Calu3 (cell line): ENCODE results near the gene KRT81. TPM values are rescaled to one million over a fixed set of nuclear protein-coding genes. Genes with fewer than 3 reads are reported as not detected.
A peak's percentile ranks its signal among the peaks of the same experiment; 100 is the strongest.

Source experiments
- BruUV-seq: library from RNA; stranded (reverse); fragments of 400-500 nt; replicated peaks from 2 replicates; lab custom pipeline; 2021; lab: Mats Ljungman, UMichigan
- CTCF ChIA-PET: fragments of 300-600 bp; sonication (Branson Sonifier 250); formaldehyde crosslinking; loops from one replicate; lab custom pipeline; 2022; ENCODE audit warnings: antibody characterized with exemption; lab: Charles Lee
- DNase-seq: peaks from one replicate; pipeline ENCODE4 v3.0.0; 2022
- H3K27ac Mint-ChIP-seq: one replicate; pipeline ENCODE4 v1.8.0; 2022; ENCODE audit warnings: mixed read lengths; ENCODE audit not compliant: unreplicated experiment
- H3K27me3 Mint-ChIP-seq: one replicate; pipeline ENCODE4 v1.8.0; 2022; ENCODE audit warnings: mixed read lengths; ENCODE audit not compliant: unreplicated experiment
- H3K36me3 Mint-ChIP-seq: one replicate; pipeline ENCODE4 v1.8.0; 2022; ENCODE audit warnings: mild to moderate bottlenecking, moderate library complexity, mixed read lengths; ENCODE audit not compliant: insufficient read depth, unreplicated experiment
- H3K4me1 Mint-ChIP-seq: one replicate; pipeline ENCODE4 v1.8.0; 2022; ENCODE audit warnings: mild to moderate bottlenecking, low read depth, mixed read lengths; ENCODE audit not compliant: unreplicated experiment
- H3K4me3 Mint-ChIP-seq: one replicate; pipeline ENCODE4 v1.8.0; 2022; ENCODE audit warnings: mild to moderate bottlenecking, low read depth, moderate library complexity, mixed read lengths; ENCODE audit not compliant: unreplicated experiment
- H3K9me3 Mint-ChIP-seq: one replicate; pipeline ENCODE4 v1.8.0; 2022; ENCODE audit warnings: low read depth, mixed read lengths; ENCODE audit not compliant: unreplicated experiment
- CTCF ChIP-seq: fragments of 200-600 bp; IDR thresholded peaks from one replicate; pipeline ENCODE4 v1.8.0; 2022; ENCODE audit warnings: antibody characterized with exemption; ENCODE audit not compliant: unreplicated experiment
- intact Hi-C: fragments of 100-400 bp; cut with micrococcal nuclease; formaldehyde crosslinking; loops from one replicate; pipeline ENCODE4 v1.10.0; 2022; ENCODE audit not compliant: unreplicated experiment
- total RNA-seq: library from RNA; stranded (reverse); gene quantifications from 2 replicates; pipeline ENCODE4 v1.2.3, GENCODE V29; 2022

KRT81 gene
- total RNA-seq, 1 experiment from 2014 or later: 0.28 TPM

- peak overlapping the region; percentile 96 for H3K27ac Mint-ChIP-seq
- no peaks in the 10 kb centered on the region for H3K9me3 Mint-ChIP-seq
- peak overlapping the region; percentile 42 for H3K4me3 Mint-ChIP-seq
- intact Hi-C loops: no loop called here
- TF ChIP-seq CTCF: no peak
- CTCF ChIA-PET: no interaction called here
- peaks cover 65% of the 10 kb centered on the region for H3K36me3 Mint-ChIP-seq
- peaks cover 33% of the 10 kb centered on the region for H3K4me1 Mint-ChIP-seq
- peaks cover 12% of the 10 kb centered on the region for H3K27me3 Mint-ChIP-seq
- DNase-seq: peak; percentile 3
- BruUV-seq: no TSS peak
Measured at GRCh38 chr12:52257074-52257551, 34.2 kb downstream of the KRT81 start.

GRCh38 chr12:52256584-52256935, 34.8 kb downstream of the KRT81 start:
- Mint-ChIP-seq H3K4me3 (peak overlapping the region; percentile 42), H3K9me3 (no peaks in the 10 kb centered on the region), H3K27ac (peak overlapping the region; percentile 96), H3K4me1 (peaks cover 33% of the 10 kb centered on the region), H3K27me3 (peaks cover 12% of the 10 kb centered on the region), H3K36me3 (peaks cover 69% of the 10 kb centered on the region)
- DNase-seq: peak; percentile 3
- intact Hi-C loops: no loop called here
- CTCF ChIA-PET: interaction anchor here (0.7 to 1.0 kb wide), 2 partner anchors 23 to 81 kb away, joined by 3 read pairs; no protein-coding TSS in a partner anchor
- no TSS peak for BruUV-seq
- TF ChIP-seq CTCF: no peak

GRCh38 chr12:52255926-52256583, 35.3 kb downstream of the KRT81 start:
- Mint-ChIP-seq H3K4me3 (peak overlapping the region; percentile 42), H3K9me3 (no peaks in the 10 kb centered on the region), H3K27ac (peak overlapping the region; percentile 96), H3K27me3 (peaks cover 12% of the 10 kb centered on the region), H3K4me1 (peaks cover 28% of the 10 kb centered on the region), H3K36me3 (peaks cover 74% of the 10 kb centered on the region)
- peak; percentile 12 for DNase-seq
- intact Hi-C loops: no loop called here
- TF ChIP-seq CTCF: no peak
- CTCF ChIA-PET: interaction anchor here (0.7 to 1.0 kb wide), 2 partner anchors 23 to 81 kb away, joined by 3 read pairs; no protein-coding TSS in a partner anchor
- BruUV-seq: no TSS peak

GRCh38 chr12:52254965-52255751, 36.2 kb downstream of the KRT81 start:
- Mint-ChIP-seq H3K4me3 (no peak overlapping the region), H3K27me3 (peaks cover 12% of the 10 kb centered on the region), H3K27ac (peak overlapping the region; percentile 96), H3K4me1 (peaks cover 21% of the 10 kb centered on the region), H3K9me3 (no peaks in the 10 kb centered on the region), H3K36me3 (peaks cover 83% of the 10 kb centered on the region)
- intact Hi-C loops: no loop called here
- TF ChIP-seq CTCF: no peak
- CTCF ChIA-PET: interaction anchor here (0.7 to 1.0 kb wide), 2 partner anchors 18 to 24 kb away, joined by 3 read pairs; no protein-coding TSS in a partner anchor
- peak; percentile 8 for DNase-seq
- TSS peak; percentile 16 for BruUV-seq
